NCI-H1092 treated with DMSO at 0.1 percent for 48 hours (cell line): ENCODE results near the gene ARHGEF25.
"Not testable (repeated sequence)": the region's sequence is repeated elsewhere in the genome, so short reads cannot be mapped to it uniquely, and the experiment has no call there.

ENCODE experiments used
- DNase-seq: peaks from one replicate; lab custom pipeline; 2025; lab: John Stamatoyannopoulos, UW

Gene ARHGEF25

GRCh38 chr12:57622293-57623245 lies 11.3 kb downstream of the ARHGEF25 start:
- DNase-seq = no peak

- no peak for DNase-seq
Measured at GRCh38 chr12:57623385-57623784, 12.2 kb downstream of the ARHGEF25 start.

GRCh38 chr12:57623811-57624390 lies 12.7 kb downstream of the ARHGEF25 start:
- no peak for DNase-seq

GRCh38 chr12:57624441-57625220 lies 13.4 kb downstream of the ARHGEF25 start:
- no peak for DNase-seq

GRCh38 chr12:57625261-57626032 lies 14.2 kb downstream of the ARHGEF25 start:
- no peak for DNase-seq

- no peak for DNase-seq
Measured at GRCh38 chr12:57626111-57626920, 15.1 kb downstream of the ARHGEF25 start.

GRCh38 chr12:57626921-57627445 lies 15.7 kb downstream of the ARHGEF25 start:
- no peak for DNase-seq

- no peak for DNase-seq
Measured at GRCh38 chr12:57627501-57628279, 16.5 kb downstream of the ARHGEF25 start.

GRCh38 chr12:57628280-57629191 lies 17.3 kb downstream of the ARHGEF25 start:
- no peak for DNase-seq

- DNase-seq = no peak
Measured at GRCh38 chr12:57629897-57630471, 18.7 kb downstream of the ARHGEF25 start.

GRCh38 chr12:57630891-57631433 lies 19.7 kb downstream of the ARHGEF25 start:
- no peak for DNase-seq

- DNase-seq = no peak
Measured at GRCh38 chr12:57631566-57632072, 20.4 kb downstream of the ARHGEF25 start.

GRCh38 chr12:57632073-57632957 lies 21.1 kb downstream of the ARHGEF25 start:
- DNase-seq = peak; percentile 13

- DNase-seq = peak; percentile 67
Measured at GRCh38 chr12:57632958-57633840, 22.0 kb downstream of the ARHGEF25 start, which contains the start of gene B4GALNT1. TSS of gene B4GALNT1 (minus strand) at chr12:57633201. CDS start at chr12:57632132, 1,069 bp downstream.

GRCh38 chr12:57636731-57637130 lies 25.5 kb downstream of the ARHGEF25 start:
- DNase-seq = not testable (repeated sequence)

- no peak for DNase-seq
Measured at GRCh38 chr12:57637364-57637763, 26.1 kb downstream of the ARHGEF25 start.
